Mesenteric fat pad (tissue), 1 donor: ENCODE measurements around the gene KLHDC8A. TPM values are rescaled to one million over a fixed set of nuclear protein-coding genes. Genes with fewer than 3 reads are reported as not detected.

Experiments
- DNase-seq: peaks from one replicate; pipeline ENCODE4 v3.0.0-alpha.2; 2020; ENCODE audit warnings: low spot score
- total RNA-seq: library from RNA; stranded (reverse); fragmentation: NEBNext Ultra II Directional; extraction: Animal tissue kit (Norgen Biotek cat#: 25700); gene quantifications from one replicate; pipeline ENCODE4 v1.2.1, GENCODE V29; 2021
- donor health status: DM: yes; HTN: yes; CAD: no.

Gene KLHDC8A
- total RNA-seq, 1 donor from 2014 or later = not detected

DNA sequence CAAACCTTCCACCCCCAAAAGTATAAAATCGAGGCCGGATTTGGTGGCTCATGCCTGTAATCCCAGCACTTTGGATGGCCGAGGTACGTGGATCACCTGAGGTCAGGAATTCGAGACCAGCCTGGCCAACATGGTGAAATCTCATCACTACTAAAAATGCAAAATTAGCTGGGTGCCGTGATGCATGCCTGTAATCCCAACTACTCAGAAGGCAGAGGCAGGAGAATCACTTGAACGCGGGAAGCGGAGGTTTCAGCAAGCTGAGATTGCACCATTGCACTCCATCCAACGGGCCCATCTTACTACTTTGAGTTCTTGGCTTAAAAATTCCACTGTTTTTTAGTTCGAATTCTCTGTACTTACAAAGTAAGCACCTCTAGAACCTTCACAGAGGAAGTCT lies 11.0 kb downstream of the KLHDC8A start:
- no peak for DNase-seq

- DNase-seq = no peak
Measured at GRCh38 chr1:205344066-205344928, 12.4 kb downstream of the KLHDC8A start.

GRCh38 chr1:205343431-205344065 lies 13.2 kb downstream of the KLHDC8A start:
- no peak for DNase-seq

- DNase-seq = no peak
Measured at GRCh38 chr1:205342986-205343385, 13.7 kb downstream of the KLHDC8A start.

DNA sequence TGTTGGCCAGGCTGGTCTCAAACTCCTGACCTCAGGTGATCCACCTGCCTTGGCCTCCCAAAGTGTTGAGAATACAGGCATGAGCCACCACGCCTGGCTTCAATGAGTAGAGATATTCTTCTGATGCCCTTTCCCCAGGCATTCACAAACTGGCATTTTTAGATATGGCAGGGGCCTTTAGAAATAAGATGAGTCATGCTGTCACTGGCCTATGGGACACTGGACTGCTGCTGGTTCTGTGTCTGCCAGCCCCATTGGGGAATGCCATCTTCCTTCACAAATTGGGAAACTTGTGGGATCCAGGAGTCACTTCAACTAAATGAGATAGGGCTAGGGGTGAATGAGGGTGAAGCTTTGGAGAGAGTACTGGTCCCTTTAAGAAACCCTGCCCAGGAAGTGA lies 16.0 kb downstream of the KLHDC8A start:
- DNase-seq = no peak

GRCh38 chr1:205339717-205340116 lies 17.0 kb downstream of the KLHDC8A start:
- DNase-seq = no peak

- DNase-seq = no peak
Measured at GRCh38 chr1:205339197-205339702, 17.5 kb downstream of the KLHDC8A start.

DNA sequence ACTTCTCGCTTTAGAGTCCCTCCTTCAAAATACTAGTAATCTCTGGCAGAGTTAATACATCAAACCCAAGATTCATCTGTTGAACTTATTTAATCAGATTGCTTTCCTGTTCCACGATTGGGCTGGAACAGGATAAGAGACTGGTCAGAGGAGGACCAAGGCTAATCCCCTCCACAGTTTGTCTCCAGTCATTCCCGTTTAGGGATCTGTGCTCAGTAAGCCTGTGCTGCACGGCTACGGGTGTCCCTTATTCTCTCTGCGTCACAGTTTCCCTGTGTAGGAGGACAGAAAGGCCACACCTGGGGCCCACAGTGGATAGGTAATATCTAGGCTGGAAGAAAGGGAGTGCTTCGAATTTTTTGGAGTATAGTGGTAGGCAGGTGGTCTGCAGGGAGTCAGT lies 18.7 kb downstream of the KLHDC8A start:
- DNase-seq = no peak

DNA sequence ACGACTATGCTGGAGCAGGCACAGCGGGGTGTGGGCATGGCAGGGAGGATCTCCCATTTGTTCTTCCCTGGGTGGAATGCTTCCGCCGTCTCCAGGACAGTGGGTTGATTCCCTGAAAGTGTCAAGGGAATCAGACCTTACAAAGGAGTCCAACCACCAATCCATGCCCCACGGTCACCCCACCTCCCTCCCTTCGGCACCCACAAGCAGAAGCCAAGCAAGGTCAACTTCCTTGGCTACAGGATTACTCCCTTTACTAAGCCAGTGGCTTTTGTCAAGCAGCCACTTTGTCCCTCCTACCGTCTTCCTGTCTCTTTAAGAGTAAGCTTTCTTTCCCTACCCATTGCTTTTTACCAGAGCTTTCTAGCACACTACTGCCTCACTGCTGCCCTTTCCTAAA lies 19.2 kb downstream of the KLHDC8A start:
- DNase-seq = no peak

- DNase-seq = no peak
Measured at GRCh38 chr1:205335692-205336091, 21.0 kb downstream of the KLHDC8A start.

- DNase-seq = no peak
Measured at GRCh38 chr1:205332015-205332791, 24.5 kb downstream of the KLHDC8A start.

GRCh38 chr1:205330150-205330549 lies 26.6 kb downstream of the KLHDC8A start:
- DNase-seq = no peak

DNA sequence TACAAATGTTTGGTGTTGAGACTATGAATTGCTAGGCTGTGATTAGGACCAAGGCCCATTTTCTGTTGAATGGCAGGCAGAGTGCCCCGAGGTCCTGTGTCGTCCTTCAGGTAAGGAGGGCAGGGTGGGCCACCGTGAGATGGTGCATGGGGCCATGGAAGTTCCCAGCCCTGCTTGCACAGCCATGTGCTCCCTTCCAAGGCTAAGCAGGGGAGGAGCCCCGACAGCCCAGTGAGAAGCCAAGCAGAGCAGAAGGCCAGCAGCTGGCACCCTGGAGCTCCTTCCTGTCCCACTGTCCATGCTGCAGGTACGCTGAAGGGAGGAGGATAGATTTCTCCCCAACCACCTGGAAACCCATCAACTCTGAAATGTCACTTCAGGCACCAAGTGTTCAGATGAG lies 27.0 kb downstream of the KLHDC8A start:
- DNase-seq = no peak

DNA sequence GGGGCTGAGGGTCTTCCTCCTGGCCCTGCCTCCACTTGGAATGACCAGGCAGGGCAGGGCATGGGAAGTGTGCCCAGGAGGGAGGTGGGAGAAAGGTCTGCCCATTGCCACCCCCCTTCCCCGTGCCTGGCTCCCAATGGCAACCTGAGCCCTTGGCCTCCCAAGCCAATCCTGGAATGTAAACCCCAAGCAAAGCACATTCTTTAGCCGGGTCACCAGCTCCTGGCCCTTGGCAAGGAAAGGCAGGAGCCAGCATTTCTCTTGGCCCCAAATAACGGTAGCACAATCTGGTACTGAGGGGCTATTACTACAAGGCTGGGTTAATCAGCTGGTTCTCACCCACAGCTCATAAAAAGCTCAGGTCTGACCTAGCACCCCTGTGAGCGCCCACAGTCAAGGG lies 28.2 kb downstream of the KLHDC8A start:
- no peak for DNase-seq

- DNase-seq = no peak
Measured at GRCh38 chr1:205326812-205327466, 29.8 kb downstream of the KLHDC8A start.

DNA sequence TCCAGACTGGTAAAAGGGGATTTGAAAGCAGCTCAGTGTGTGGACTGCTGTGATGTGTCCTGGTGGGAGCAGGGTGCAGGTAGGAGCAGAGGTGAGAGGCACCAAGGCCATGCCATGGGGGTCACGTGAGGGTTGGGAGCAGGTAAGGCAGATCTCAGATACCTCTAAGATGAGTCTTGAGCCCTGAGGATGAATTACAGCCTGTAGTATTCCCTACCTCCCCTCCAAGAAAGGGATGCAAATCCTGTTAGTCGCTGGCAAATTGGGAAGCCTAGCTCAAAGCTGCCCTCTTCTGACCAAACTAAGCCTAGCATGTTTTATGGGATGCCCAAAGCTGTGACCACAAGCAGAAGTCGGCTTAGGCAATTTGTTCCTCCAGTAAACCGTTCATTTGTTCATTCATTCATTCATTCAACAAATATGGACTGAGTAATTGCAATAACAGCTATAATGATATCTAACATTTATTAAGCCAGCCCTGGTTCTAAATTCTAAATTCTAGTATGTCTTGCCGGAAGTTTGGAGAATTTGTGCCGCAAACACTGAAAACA lies 31.3 kb downstream of the KLHDC8A start:
- no peak for DNase-seq

GRCh38 chr1:205324781-205325180 lies 31.9 kb downstream of the KLHDC8A start:
- DNase-seq = no peak

DNA sequence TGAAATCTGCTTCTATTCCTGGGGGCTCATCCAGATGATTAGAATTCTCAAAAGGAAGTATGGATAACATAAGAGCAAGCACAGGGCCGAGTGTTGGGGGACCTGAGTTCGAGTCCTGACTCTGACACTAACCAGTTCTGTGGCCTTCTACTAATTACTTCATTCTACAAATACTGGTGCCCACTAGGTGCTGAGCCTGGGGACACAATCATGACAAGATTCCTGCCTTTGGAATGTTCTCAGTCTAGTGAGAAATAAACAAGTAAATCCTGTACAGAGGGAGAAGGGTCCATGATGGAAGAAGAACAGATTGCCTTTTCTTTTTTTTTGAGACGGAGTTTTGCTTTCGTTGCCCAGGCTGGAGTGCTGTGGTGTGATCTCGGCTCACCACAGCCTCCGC lies 32.9 kb downstream of the KLHDC8A start:
- DNase-seq = no peak

DNA sequence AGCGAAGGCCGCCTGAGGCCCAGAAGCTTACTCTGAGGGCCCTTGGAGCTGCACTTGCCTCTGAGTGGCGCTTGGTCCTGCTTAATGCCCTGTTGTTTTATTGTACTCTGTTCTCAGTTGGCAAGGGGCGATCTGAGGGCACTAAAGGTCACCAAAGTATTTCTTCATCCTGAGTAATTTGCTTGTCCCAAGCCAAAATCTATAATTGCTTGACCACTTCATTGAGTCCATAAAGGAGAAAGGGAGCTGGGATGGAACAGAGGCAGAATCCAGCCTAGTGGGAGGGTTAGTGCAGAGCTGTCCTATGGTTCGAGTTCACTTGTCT lies 34.8 kb downstream of the KLHDC8A start:
- no peak for DNase-seq

GRCh38 chr1:205321162-205321958 lies 35.4 kb downstream of the KLHDC8A start, which contains the start of gene NUAK2:
TSS of gene NUAK2 (minus strand) at chr1:205321745. CDS start at chr1:205321628, 117 bp downstream.
- peak; percentile 97 for DNase-seq
